Measurements from ENCODE around the gene MZT2B.
"Not testable (repeated sequence)": the region's sequence is repeated elsewhere in the genome, so short reads cannot be mapped to it uniquely, and the experiment has no call there.

DNA sequence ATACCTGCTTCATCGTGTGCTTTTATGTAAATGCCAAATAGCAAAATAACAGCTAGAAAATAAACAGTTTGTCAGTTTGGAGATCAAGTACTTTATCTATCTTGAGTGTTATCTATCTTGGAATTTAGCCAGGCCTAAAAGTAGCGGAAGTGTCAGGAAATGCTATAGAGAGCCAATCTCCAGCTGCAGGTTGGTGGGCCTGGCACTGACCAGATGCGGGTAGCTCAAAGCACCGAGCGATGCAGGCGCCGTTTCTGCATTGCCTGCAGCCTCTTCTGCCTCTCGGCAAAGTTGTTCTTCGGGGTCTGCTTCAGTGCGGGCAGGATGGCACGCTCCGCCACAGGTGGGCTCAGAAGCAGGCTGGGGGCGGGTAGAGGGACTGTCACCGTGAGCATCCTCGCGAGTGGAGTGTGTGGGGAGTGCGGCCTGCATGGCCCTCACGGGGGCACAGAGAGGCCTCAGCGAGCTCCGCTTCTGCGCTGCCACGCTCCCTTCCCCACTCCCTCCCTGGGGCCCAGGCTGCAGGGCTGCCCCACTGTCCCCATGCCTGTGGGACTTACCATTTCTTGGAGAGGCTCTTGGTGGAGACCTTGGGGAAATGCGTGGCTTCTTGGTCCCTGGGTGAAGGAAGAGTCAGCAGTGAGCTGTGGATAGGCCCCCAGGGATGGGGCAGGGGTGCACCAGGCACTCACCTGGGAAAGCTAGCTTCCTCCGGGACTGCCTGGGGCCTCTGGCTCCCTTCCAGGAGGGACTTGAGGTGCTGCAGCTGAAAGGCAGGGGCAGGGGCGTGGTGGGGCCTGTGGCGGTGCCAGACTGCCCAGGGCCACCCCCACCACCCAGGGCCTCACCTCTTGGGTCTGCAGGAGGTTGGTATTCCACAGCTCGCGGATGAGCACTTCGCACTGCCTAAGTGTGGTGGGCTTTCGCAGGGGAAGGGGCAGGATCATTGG lies 42.5 kb upstream of the MZT2B start:
- TF ChIP-seq, protein P1, sequence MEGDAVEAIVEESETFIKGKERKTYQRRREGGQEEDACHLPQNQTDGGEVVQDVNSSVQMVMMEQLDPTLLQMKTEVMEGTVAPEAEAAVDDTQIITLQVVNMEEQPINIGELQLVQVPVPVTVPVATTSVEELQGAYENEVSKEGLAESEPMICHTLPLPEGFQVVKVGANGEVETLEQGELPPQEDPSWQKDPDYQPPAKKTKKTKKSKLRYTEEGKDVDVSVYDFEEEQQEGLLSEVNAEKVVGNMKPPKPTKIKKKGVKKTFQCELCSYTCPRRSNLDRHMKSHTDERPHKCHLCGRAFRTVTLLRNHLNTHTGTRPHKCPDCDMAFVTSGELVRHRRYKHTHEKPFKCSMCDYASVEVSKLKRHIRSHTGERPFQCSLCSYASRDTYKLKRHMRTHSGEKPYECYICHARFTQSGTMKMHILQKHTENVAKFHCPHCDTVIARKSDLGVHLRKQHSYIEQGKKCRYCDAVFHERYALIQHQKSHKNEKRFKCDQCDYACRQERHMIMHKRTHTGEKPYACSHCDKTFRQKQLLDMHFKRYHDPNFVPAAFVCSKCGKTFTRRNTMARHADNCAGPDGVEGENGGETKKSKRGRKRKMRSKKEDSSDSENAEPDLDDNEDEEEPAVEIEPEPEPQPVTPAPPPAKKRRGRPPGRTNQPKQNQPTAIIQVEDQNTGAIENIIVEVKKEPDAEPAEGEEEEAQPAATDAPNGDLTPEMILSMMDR (IDR thresholded peaks at IDR 0.05; ENCODE audit: poor library complexity, severe bottlenecking): not testable (repeated sequence)
- not testable (repeated sequence) for TF ChIP-seq EZH2 (IDR thresholded peaks at IDR 0.05; ENCODE audit: borderline replicate concordance, insufficient read depth, low read length, poor library complexity, severe bottlenecking); RAD21 (conservative IDR thresholded peaks at IDR 0.05); EP300 (conservative IDR thresholded peaks at IDR 0.05; ENCODE audit: poor library complexity, severe bottlenecking); MXI1 (conservative IDR thresholded peaks at IDR 0.05; ENCODE audit: poor library complexity, severe bottlenecking); POLR2AphosphoS5 (IDR thresholded peaks at IDR 0.05)
- TF ChIP-seq, protein P2, sequence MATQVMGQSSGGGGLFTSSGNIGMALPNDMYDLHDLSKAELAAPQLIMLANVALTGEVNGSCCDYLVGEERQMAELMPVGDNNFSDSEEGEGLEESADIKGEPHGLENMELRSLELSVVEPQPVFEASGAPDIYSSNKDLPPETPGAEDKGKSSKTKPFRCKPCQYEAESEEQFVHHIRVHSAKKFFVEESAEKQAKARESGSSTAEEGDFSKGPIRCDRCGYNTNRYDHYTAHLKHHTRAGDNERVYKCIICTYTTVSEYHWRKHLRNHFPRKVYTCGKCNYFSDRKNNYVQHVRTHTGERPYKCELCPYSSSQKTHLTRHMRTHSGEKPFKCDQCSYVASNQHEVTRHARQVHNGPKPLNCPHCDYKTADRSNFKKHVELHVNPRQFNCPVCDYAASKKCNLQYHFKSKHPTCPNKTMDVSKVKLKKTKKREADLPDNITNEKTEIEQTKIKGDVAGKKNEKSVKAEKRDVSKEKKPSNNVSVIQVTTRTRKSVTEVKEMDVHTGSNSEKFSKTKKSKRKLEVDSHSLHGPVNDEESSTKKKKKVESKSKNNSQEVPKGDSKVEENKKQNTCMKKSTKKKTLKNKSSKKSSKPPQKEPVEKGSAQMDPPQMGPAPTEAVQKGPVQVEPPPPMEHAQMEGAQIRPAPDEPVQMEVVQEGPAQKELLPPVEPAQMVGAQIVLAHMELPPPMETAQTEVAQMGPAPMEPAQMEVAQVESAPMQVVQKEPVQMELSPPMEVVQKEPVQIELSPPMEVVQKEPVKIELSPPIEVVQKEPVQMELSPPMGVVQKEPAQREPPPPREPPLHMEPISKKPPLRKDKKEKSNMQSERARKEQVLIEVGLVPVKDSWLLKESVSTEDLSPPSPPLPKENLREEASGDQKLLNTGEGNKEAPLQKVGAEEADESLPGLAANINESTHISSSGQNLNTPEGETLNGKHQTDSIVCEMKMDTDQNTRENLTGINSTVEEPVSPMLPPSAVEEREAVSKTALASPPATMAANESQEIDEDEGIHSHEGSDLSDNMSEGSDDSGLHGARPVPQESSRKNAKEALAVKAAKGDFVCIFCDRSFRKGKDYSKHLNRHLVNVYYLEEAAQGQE (IDR thresholded peaks at IDR 0.05; ENCODE audit: borderline replicate concordance): not testable (repeated sequence)
